ENCODE measurements around the gene PRPSAP1.
"Not testable (repeated sequence)": the region's sequence is repeated elsewhere in the genome, so short reads cannot be mapped to it uniquely, and the experiment has no call there.

The PRPSAP1 gene

GRCh38 chr17:76371656-76372628, 18.2 kb upstream of the PRPSAP1 start:
- Mint-ChIP-seq H3K27ac (no peak overlapping the region), H3K9me3 (ENCODE audit: low read depth) (no peaks in the 10 kb centered on the region), H3K27me3 (no peaks in the 10 kb centered on the region), H3K4me1 (ENCODE audit: low read depth) (no peaks in the 10 kb centered on the region), H3K4me3 (no peak overlapping the region), H3K36me3 (no peaks in the 10 kb centered on the region)

GRCh38 chr17:76370261-76370993, 16.7 kb upstream of the PRPSAP1 start:
- H3K4me3 Mint-ChIP-seq = no peak overlapping the region
- no peaks in the 10 kb centered on the region for H3K4me1 Mint-ChIP-seq (ENCODE audit: low read depth)
- H3K9me3 Mint-ChIP-seq (ENCODE audit: low read depth) = no peaks in the 10 kb centered on the region
- no peaks in the 10 kb centered on the region for H3K36me3 Mint-ChIP-seq
- H3K27ac Mint-ChIP-seq = no peak overlapping the region
- no peaks in the 10 kb centered on the region for H3K27me3 Mint-ChIP-seq

- H3K4me1 Mint-ChIP-seq (ENCODE audit: low read depth) = no peaks in the 10 kb centered on the region
- no peaks in the 10 kb centered on the region for H3K9me3 Mint-ChIP-seq (ENCODE audit: low read depth)
- H3K4me3 Mint-ChIP-seq = no peak overlapping the region
- no peaks in the 10 kb centered on the region for H3K27me3 Mint-ChIP-seq
- H3K27ac Mint-ChIP-seq = no peak overlapping the region
- H3K36me3 Mint-ChIP-seq = no peaks in the 10 kb centered on the region
Observed at GRCh38 chr17:76369804-76370203, 16.1 kb upstream of the PRPSAP1 start.

- no peak overlapping the region for H3K27ac Mint-ChIP-seq
- no peaks in the 10 kb centered on the region for H3K4me1 Mint-ChIP-seq (ENCODE audit: low read depth)
- no peak overlapping the region for H3K4me3 Mint-ChIP-seq
- H3K27me3 Mint-ChIP-seq = no peaks in the 10 kb centered on the region
- H3K9me3 Mint-ChIP-seq (ENCODE audit: low read depth) = no peaks in the 10 kb centered on the region
- no peaks in the 10 kb centered on the region for H3K36me3 Mint-ChIP-seq
Observed at GRCh38 chr17:76369379-76369778, 15.7 kb upstream of the PRPSAP1 start.

GRCh38 chr17:76368545-76368944, 14.8 kb upstream of the PRPSAP1 start:
- H3K36me3 Mint-ChIP-seq = no peaks in the 10 kb centered on the region
- H3K27ac Mint-ChIP-seq = no peak overlapping the region
- H3K9me3 Mint-ChIP-seq (ENCODE audit: low read depth) = no peaks in the 10 kb centered on the region
- H3K4me1 Mint-ChIP-seq (ENCODE audit: low read depth) = no peaks in the 10 kb centered on the region
- no peak overlapping the region for H3K4me3 Mint-ChIP-seq
- H3K27me3 Mint-ChIP-seq = no peaks in the 10 kb centered on the region

- Mint-ChIP-seq H3K9me3 (ENCODE audit: low read depth) (no peaks in the 10 kb centered on the region), H3K36me3 (no peaks in the 10 kb centered on the region), H3K4me1 (ENCODE audit: low read depth) (no peaks in the 10 kb centered on the region), H3K27me3 (no peaks in the 10 kb centered on the region), H3K4me3 (no peak overlapping the region), H3K27ac (no peak overlapping the region)
Observed at GRCh38 chr17:76367642-76368041, 13.9 kb upstream of the PRPSAP1 start.

GRCh38 chr17:76366247-76366646, 12.5 kb upstream of the PRPSAP1 start:
- Mint-ChIP-seq H3K27me3 (no peaks in the 10 kb centered on the region), H3K36me3 (no peaks in the 10 kb centered on the region), H3K4me1 (ENCODE audit: low read depth) (no peaks in the 10 kb centered on the region), H3K9me3 (ENCODE audit: low read depth) (no peaks in the 10 kb centered on the region), H3K4me3 (no peak overlapping the region), H3K27ac (no peak overlapping the region)

- Mint-ChIP-seq H3K36me3 (no peaks in the 10 kb centered on the region), H3K27me3 (no peaks in the 10 kb centered on the region), H3K27ac (no peak overlapping the region), H3K4me1 (ENCODE audit: low read depth) (no peaks in the 10 kb centered on the region), H3K4me3 (no peak overlapping the region), H3K9me3 (ENCODE audit: low read depth) (no peaks in the 10 kb centered on the region)
Observed at GRCh38 chr17:76365256-76365903, 11.7 kb upstream of the PRPSAP1 start.

- no peaks in the 10 kb centered on the region for H3K4me1 Mint-ChIP-seq (ENCODE audit: low read depth)
- no peak overlapping the region for H3K27ac Mint-ChIP-seq
- no peaks in the 10 kb centered on the region for H3K27me3 Mint-ChIP-seq
- H3K9me3 Mint-ChIP-seq (ENCODE audit: low read depth) = no peaks in the 10 kb centered on the region
- no peak overlapping the region for H3K4me3 Mint-ChIP-seq
- H3K36me3 Mint-ChIP-seq = no peaks in the 10 kb centered on the region
Observed at GRCh38 chr17:76363107-76363842, 9.6 kb upstream of the PRPSAP1 start.

GRCh38 chr17:76360461-76360860, 6.7 kb upstream of the PRPSAP1 start:
- H3K9me3 Mint-ChIP-seq (ENCODE audit: low read depth) = no peaks in the 10 kb centered on the region
- no peaks in the 10 kb centered on the region for H3K27me3 Mint-ChIP-seq
- no peak overlapping the region for H3K27ac Mint-ChIP-seq
- no peak overlapping the region for H3K4me3 Mint-ChIP-seq
- H3K36me3 Mint-ChIP-seq = no peaks in the 10 kb centered on the region
- no peaks in the 10 kb centered on the region for H3K4me1 Mint-ChIP-seq (ENCODE audit: low read depth)

GRCh38 chr17:76359776-76360175, 6.1 kb upstream of the PRPSAP1 start:
- not testable (repeated sequence) for H3K36me3 Mint-ChIP-seq; H3K4me1 Mint-ChIP-seq (ENCODE audit: low read depth); H3K27ac Mint-ChIP-seq; H3K4me3 Mint-ChIP-seq; H3K9me3 Mint-ChIP-seq (ENCODE audit: low read depth); H3K27me3 Mint-ChIP-seq

GRCh38 chr17:76359375-76359774, 5.7 kb upstream of the PRPSAP1 start:
- H3K4me1 Mint-ChIP-seq (ENCODE audit: low read depth) = peaks cover 4% of the 10 kb centered on the region
- H3K27ac Mint-ChIP-seq = no peak overlapping the region

GRCh38 chr17:76357597-76358158, 4.0 kb upstream of the PRPSAP1 start:
- no peaks in the 10 kb centered on the region for H3K36me3 Mint-ChIP-seq
- H3K4me1 Mint-ChIP-seq (ENCODE audit: low read depth) = peaks cover 11% of the 10 kb centered on the region
- no peaks in the 10 kb centered on the region for H3K9me3 Mint-ChIP-seq (ENCODE audit: low read depth)
- H3K27ac Mint-ChIP-seq = no peak overlapping the region
- no peaks in the 10 kb centered on the region for H3K27me3 Mint-ChIP-seq
- H3K4me3 Mint-ChIP-seq = no peak overlapping the region

More at GRCh38 chr17:76359375-76359774, 5.7 kb upstream of the PRPSAP1 start:
- Mint-ChIP-seq H3K36me3 (no peaks in the 10 kb centered on the region), H3K9me3 (ENCODE audit: low read depth) (no peaks in the 10 kb centered on the region), H3K27me3 (no peaks in the 10 kb centered on the region), H3K4me3 (no peak overlapping the region)

GRCh38 chr17:76356803-76357456, 3.2 kb upstream of the PRPSAP1 start:
- Mint-ChIP-seq H3K27ac (no peak overlapping the region), H3K27me3 (no peaks in the 10 kb centered on the region), H3K36me3 (no peaks in the 10 kb centered on the region), H3K9me3 (ENCODE audit: low read depth) (no peaks in the 10 kb centered on the region), H3K4me3 (no peak overlapping the region), H3K4me1 (ENCODE audit: low read depth) (peaks cover 16% of the 10 kb centered on the region)

Data from activated naive CD8-positive, alpha-beta T cell (primary cell).